ENCODE measurements around the gene OSTN.
"Not testable (repeated sequence)": the region's sequence is repeated elsewhere in the genome, so short reads cannot be mapped to it uniquely, and the experiment has no call there.

OSTN gene

DNA sequence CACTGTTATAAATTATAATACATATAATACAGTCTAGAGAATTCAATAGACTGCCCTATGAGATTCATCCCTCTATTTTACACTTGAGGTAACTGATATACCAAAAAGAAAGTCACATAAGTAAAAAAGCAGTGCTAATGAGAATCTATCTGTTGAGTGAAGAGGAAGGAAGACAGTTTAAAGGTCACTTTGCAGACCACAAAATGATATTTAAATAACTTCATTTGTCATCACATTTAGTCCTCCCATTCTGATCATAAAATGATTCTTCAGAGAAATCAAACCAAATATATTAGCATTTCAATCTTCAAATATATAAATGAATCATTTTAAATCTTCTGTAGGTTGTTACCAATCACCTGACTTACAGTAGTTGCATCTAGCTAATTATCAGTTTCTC lies 69.7 kb downstream of the OSTN start:
- DNase-seq (ENCODE audit: low spot score): no peak

DNA sequence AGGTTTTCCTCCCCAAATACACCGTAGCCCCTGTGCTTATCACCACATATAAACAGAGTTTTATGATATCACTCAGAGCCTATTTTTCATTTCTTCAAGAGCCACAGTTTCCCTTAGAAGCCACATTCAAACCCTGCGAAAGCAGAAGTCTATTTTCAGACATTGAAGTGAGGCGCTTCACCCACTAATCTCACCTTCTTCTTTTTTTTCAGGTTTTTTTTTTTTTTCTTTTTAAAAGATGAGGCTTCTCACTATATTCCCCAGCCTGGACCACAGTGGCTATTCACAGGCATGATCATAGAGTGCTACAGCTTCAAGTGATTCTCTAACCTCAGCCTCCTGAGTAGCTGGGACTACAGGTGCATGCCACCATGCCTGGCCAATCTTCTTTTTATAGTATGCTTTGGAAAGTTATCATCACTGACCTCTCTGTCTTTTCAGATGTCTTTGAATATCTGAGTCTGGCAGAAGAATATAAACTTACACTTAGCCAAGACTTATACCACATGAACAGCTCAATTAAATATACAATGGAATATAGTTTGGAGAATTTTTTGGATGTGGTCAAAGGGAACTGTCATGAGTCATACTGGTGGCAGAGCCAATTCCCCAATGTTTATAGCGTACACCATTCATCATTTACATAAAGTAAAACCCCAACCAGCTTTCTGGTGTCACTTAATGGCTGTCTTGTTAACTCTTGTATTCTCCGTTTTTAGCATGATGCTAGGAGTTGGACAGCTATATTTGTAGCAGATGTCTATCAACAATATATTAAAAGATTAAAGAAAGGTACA lies 70.4 kb downstream of the OSTN start:
- no peak for DNase-seq (ENCODE audit: low spot score)

DNA sequence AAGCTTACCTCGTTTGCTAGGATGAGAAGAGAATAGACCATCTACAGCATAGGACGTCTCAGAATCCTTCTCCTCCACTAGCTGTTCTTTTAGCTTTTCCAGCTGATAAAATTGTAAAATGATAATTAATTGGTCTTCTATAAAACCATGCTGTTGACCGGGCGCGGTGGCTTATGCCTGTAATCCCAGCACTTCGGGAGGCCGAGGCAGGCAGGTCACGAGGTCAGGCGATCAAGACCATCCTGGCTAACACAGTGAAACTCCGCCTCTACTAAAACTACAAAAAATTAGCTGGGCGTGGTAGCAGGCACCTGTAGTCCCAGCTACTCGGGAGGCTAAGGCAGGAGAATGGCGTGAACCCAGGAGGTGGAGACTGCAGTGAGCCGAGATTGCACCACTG lies 76.2 kb downstream of the OSTN start:
- DNase-seq (ENCODE audit: low spot score): not testable (repeated sequence)

DNA sequence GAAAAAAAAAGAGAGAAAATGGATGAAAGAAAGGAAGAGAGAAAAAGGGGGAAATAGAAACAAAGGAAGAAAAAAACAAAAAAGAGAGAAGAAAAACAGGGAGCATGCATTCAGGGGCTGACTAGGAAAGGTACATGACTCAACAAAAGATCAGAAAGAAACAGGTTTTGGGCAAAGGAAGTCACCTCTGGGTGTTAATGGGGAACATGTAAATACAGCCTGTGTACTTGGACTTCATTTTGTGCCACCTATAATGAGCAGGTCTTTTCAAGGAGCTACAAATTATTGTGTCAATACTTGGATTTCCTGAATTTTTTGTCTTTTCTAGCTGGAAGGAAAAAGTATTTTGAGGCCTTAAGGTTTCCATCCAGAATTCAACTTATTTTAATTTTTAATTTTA lies 76.7 kb downstream of the OSTN start:
- no peak for DNase-seq (ENCODE audit: low spot score)

DNA sequence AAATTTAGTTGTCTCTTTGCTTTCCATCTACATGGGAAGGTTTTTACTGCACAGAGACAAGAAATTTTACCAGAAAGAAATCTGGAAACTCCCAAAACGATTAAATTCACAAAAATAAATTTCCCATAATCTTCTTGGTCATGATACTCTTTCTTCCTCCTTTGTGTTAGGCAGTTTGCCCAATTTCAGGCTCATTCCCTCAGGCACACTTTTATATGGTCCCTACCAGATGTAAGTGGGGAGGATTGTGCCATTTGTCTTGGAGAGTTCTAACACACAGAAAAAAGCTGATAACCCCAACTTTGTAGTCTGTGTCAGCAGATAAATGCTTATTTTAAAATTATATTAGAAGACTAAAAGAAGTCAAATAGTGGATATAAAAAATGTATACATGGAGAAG lies 81.1 kb downstream of the OSTN start:
- DNase-seq (ENCODE audit: low spot score): no peak

DNA sequence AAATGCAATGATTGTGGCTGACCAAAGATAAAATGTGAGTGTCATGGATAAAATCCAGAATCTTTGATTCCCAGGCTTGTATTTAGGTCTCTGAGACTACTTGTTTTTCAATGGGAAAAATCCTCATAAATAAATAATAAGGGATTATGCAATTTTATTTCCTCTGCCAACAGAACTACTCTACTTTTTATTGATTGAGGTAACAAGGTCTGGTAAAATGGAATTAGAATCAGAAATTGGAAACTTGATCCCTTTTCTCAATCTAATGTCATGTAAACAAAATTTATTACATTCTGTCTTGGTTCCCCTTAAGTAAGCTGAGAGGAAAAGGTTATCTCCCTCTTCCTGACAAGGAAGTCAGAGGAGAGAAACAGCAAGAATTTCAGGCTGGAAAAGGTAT lies 81.8 kb downstream of the OSTN start:
- DNase-seq (ENCODE audit: low spot score): no peak

DNA sequence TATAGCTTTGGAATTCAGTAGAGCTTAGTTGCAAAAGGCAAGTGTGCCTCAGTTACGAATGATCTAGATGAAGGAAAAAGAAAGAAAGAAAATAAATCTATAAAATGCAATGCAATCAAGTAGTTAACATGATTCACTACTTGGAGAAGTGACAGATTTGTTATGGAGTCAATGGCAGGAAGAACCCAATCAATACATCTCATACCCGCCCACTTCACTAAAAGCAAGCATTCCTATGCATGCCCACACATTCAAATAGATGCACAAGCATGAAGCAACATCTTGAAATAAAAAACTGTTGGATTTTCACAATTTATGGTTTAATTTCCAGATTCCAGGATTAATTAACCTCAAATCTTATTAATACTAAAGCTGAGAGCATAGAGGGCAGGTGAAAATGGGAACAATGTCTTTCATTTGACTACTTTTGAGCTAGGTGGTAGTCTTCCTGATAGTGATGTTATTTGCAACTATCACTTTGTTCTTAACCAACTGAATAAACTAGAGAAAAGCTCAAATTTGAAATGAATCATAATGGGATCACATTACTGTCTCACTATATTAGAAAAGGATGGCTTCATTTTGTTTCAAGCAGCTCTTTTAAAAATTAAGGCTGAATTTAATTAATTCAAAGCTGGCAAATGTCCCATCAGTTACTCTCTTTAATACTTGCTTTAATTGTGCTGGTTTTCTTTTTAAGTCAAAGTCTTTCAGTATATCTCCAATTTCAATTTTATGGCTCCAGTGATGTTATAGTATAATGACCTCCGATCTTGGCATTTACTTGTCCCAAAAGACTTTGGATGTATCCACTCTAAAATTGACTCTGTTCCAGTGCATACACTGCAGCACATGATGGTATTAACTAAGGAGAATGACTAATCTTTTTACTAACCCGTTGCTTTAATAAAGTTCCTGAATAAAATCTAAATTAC lies 83.5 kb downstream of the OSTN start:
- no peak for DNase-seq (ENCODE audit: low spot score)

DNA sequence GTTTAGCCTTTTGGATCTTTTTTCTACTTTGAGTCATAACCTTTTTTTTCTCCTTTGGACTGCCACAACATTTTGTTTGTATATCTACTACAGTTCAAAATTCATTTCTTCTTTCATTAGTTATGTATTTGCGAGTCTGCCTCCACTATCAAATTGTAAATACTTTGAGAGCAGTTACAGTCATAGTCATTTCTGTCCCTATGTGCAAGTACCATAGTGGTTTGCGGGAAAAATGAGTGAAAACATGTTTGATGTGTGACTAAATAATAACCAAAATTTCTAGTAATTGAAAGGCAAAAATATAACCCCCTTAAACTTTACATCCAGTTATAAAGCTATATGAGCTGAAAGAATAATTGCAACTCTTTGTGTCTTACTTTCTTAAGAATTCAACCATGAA lies 84.4 kb downstream of the OSTN start:
- no peak for DNase-seq (ENCODE audit: low spot score)

DNA sequence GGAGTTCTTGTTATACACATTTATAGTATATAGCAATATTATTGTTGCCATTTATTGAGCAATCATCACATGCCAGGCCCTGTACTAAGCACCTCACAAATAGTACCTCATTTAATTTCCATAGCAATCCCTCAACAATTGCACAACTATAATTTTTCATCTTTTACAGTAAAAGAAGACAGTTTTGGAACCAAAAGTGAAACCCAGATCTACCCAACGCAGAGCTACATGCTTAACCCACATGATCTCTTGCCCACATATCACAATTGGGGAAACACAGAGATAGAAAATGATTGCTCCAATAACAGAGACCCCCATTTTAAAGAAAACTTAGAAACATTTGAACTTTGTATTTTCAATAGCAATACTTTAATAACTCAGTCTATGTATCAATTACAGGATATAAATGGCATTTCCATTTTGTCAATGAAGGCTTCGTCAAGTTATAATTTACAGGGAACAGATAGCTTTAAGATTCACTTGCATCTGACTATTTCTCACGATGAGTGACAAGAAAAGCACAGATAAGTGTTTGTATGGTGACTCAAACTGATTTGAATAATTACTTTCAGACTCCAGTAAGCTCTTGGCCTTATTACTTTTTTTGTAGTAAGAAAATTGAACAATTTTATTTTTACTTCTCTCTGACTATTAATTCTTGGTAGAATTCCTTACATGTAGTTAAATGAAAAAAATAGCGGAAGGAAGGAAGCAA lies 91.4 kb downstream of the OSTN start:
- DNase-seq (ENCODE audit: low spot score): no peak

DNA sequence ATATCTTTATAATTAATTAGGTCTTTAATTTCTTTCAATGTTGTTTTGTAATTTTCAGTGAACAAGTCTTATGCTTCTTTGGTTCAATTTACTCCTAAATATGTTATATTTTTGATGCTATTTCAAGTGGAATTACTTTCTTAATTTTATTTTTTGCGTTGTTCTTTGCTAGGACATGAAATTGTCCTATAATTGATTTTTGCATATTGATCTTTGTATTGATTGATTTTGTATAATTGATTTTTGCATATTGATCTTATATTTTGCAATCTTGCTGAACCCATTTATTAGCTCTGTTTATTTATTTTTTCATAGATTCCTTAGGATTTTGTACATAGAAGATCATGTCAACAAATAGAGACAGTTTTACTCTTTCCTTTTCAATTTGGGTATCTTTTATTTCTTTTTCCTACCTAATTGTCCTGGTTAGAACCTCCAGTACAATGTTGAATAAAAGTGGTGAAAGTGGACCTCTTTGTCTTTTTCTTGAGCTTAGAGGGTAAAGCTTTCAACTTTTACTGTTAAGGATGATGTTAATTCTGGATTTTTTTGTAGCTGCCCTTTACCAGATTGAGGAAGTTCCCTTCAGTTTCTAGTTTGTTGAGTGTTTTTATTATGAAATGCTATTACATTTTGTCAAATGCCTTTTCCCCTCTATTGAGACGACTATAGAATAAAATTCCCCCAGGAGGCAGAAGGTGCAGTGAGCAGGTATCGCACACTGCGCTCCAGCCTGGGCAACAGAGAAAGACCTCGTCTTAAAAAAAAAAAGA lies 93.4 kb downstream of the OSTN start:
- no peak for DNase-seq (ENCODE audit: low spot score)

DNA sequence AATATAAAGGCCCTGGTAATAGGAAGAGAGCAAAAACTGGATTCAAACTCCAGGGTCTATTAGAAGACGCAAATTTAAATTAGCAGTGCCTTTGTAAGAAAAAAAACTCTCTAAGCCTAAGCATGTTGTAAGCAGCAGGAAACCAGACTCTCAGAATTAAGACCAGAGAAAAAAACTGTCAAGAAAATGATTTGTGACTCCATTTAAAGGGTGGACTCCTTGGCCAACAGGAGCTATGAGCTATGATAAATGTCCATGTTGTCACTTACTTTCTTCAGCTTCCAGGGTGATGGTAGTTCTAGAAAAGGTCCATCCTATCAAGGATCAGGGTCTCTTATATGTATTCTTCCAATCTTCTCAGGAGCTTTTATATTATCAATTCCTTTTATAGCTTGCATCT lies 95.2 kb downstream of the OSTN start:
- no peak for DNase-seq (ENCODE audit: low spot score)

DNA sequence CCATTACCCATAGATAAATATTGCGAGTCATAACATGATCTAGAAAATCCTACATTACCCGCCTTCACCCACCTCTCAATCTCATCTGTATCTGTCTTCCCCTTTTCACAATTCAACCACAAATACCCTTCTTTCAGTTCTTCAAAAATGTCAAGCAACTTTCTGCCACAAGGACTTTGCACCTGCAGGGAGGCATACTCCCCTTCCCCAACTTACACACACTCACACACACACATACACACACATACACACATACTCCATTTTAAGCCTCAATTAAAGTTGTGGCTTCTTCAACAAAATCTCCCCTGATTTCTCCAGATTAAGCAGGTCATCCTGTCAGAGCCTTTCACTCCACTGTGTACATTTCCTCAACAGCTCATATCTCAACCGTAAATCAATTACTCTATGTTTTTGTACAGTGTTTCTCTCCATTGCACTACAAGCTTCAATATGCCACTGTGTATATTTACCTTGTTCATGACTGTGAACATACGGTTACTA lies 97.0 kb downstream of the OSTN start:
- DNase-seq (ENCODE audit: low spot score): no peak

DNA sequence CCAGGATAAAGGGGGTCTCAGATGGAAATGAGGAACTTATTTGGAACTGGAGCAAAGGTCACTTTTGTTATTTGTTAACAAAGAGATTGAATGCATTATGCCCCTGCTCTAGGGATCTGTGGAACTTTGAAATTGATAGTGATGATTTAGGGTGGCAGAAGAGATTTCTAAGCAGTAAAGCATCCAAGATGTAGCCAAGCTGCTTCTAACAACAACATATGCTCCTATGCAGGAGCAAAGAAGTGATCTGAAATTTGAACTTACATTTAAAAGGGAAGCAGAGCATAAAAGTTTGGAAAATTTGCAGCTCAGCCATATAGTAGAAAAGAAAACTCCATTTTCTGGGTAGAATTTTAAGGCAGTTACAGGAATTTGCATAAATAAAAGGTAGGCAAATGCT lies 99.8 kb downstream of the OSTN start:
- DNase-seq (ENCODE audit: low spot score): no peak

DNA sequence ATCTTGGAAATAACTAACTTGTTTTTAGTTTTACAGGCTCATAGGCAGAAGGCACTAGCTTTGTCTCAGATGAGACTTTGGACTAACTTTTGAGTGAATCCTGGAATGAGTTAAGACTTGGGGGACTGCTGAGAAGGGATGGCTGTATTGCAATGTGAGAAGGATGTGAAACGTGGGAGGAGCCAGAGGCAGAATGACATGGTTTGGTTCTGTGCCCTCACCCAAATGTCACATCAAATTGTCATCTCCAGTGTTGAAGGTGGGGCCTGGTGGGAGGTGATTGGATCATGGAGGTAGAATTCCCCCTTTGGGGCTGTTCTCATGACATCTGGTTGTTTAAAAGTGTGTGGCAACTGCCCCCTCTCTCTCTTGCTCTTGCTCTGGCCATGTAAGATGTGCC lies 101.4 kb downstream of the OSTN start:
- no peak for DNase-seq (ENCODE audit: low spot score)

DNA sequence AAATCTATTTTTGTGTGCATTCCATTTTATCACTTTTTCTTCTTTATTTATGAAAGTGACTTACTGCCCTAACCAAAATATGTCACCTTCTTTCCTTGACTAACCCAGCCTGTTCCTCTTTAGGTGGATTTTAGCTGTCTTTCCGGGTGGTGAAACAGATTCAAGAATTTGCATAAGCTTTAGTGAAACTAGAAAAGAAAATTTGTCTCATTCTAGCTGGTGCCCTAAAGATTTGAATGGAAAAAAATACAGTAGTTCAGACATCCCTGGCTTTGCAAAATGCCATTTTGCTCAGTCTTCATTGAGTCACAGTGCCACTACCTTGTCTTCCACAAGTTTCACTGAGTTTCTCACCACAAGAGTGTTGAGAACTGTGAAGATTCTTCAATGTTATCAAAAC lies 102.0 kb downstream of the OSTN start:
- no peak for DNase-seq (ENCODE audit: low spot score)

DNA sequence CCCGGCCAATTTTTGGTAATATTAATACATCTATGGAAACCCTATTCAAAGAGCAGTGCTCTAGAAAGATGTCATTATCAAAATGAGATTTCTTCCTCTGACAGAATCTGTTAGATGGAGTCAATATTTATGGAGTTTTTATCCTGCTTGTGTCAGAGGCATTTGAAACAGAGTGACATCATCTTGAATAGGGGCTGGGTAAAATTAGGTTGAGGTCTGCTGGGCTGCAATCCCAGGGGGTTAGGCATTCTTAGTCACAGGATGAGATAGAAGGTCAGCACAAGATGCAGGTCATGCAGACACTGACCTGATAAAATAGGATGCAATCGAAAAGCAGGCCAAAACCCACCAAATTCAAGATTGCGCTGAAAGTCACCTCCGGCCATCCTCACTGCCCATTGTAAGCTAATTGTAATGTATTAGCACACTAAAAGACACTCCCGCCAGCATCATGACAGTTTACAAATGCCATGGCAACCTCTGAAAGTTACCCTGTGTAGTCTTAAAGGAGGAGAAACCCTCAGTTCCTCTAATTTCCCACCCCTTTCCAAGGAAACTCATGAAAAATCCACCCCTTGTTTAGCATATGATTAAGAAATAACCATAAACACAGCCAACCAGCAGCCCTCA lies 102.9 kb downstream of the OSTN start:
- DNase-seq (ENCODE audit: low spot score): no peak

DNA sequence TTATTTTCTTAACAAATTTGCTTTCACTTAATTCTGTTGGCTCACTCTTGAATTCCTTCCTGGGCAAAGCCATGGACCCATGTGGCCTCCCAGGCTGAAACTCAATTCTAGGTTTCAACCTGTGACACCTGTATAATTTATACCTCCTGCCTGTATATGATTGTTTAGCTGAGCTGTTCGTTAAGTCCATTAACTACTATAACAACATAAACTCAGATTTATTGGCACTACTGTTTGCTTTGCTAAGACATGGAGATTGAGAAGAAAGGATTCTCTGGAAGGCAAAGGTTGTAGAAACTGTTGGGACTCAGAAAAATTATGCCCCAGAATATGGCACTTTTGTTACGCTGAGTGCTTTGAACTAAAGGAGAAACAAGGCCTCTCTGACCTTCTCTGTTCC lies 103.4 kb downstream of the OSTN start:
- DNase-seq (ENCODE audit: low spot score): no peak

DNA sequence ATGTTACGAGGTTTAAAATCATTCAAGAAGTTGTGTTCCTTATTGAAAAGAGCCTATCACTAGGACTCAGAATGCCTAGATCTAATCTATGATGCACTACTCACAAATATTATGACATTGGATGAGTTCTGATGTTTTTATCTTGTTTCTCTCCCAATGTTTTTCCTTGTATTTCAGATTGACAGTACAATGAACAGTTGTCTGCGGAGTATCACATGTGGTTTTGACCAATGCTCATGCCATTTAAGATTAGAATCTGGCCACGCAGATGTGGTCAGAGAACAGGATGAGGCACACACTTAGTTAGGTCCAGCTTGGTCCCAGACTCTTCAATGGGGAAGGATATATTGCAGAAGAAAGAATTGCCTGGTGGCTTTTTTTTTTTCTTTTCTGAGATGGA lies 104.6 kb downstream of the OSTN start:
- no peak for DNase-seq (ENCODE audit: low spot score)

DNA sequence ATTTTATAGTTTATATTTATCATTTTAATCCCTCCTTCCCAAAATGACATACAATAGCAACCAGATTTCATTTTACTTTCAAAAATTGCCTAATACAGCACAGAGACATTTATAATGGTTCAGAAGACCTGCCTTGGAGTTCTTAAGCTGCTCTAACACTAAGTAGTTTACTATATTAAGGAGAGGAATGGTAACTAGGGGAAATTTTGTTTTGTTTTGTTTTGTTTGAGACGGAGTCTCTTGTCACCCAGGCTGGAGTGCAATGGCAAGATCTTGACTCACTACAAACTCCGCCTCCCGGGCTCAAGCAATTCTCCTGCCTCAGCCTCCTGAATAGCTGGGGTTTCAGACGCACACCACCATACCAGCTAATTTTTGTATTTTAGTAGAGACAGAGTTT lies 107.4 kb downstream of the OSTN start:
- DNase-seq (ENCODE audit: low spot score): no peak

DNA sequence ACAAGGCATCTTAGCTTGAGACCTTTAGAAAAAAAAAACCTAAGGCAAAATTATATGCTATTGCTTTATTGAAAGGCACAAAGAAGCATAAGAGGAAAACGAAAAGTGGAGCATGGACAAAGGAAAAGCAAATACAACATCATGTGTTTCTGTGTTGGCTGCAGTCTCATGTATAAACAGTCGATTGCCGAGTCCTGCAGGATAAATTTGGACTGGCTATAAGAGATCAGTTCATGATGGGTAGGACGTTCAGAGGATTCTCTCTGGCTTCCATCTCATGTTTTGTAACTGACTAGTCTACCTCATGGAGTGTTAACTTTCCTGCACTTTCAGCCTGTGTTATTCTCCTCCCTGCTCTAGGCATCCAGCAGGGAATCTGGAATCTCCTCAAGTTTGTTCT lies 108.3 kb downstream of the OSTN start:
- DNase-seq (ENCODE audit: low spot score): no peak

DNA sequence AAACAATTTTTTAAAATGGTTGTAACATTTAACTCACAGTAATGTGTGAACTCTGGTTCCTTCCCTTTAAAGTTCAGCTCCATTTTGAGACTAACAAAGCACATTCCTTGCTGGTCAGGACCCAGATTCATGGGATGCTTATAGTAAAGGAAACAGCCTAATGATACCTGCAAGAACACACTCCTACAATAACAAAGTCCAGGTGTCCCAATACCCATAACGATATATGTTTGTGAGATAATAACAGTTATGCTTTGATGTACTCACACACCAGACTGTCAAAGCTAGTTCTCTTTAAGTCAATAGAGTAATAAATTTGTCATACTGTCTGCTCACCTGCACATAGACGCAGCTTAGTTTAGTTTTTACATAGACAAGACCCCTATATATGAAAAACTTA lies 114.3 kb downstream of the OSTN start:
- DNase-seq (ENCODE audit: low spot score): no peak
